OCI-LY1 (cell line): Measurements from ENCODE around the gene IGF2BP3.

Experiments used
- H2AFZ ChIP-seq: fragments of 200-600 bp; sonication (generic), shearing (Covaris generic); 2 replicates; pipeline ENCODE4 v1.6.0; 2014; ENCODE audit warnings: antibody characterized with exemption, mild to moderate bottlenecking, low read length
- H3F3A ChIP-seq: fragments of 200-600 bp; sonication (generic), shearing (Covaris generic); 2 replicates; pipeline ENCODE4 v1.6.0; 2014; ENCODE audit warnings: mild to moderate bottlenecking, antibody characterized with exemption, low read length, moderate library complexity; ENCODE audit not compliant: insufficient read depth
- H3K27ac ChIP-seq: fragments of 200-600 bp; sonication (generic); 2 replicates; pipeline ENCODE4 v1.5.1; 2014; ENCODE audit warnings: low read length, mixed run types, mild to moderate bottlenecking, low read depth; ENCODE audit not compliant: poor library complexity, severe bottlenecking
- H3K27me3 ChIP-seq: fragments of 200-600 bp; sonication (generic); 2 replicates; pipeline ENCODE4 v1.6.0; 2014; ENCODE audit warnings: antibody characterized with exemption, mild to moderate bottlenecking, low read length, moderate library complexity; ENCODE audit not compliant: insufficient read depth
- H3K36me3 ChIP-seq: fragments of 200-600 bp; sonication (generic); 2 replicates; pipeline ENCODE4 v1.6.1; 2014; ENCODE audit warnings: mild to moderate bottlenecking, antibody characterized with exemption, low read length, moderate library complexity, mixed read lengths; ENCODE audit not compliant: insufficient read depth
- H3K4me1 ChIP-seq: fragments of 200-600 bp; sonication (generic); 2 replicates; pipeline ENCODE4 v1.5.1; 2014; ENCODE audit warnings: mild to moderate bottlenecking, low read length, moderate library complexity; ENCODE audit not compliant: insufficient read depth, severe bottlenecking
- H3K4me2 ChIP-seq: fragments of 200-600 bp; sonication (generic), shearing (Covaris generic); 2 replicates; pipeline ENCODE4 v1.6.1; 2014; ENCODE audit warnings: low read length
- H3K4me3 ChIP-seq: fragments of 200-600 bp; sonication (generic); 2 replicates; pipeline ENCODE4 v1.5.1; 2014; ENCODE audit warnings: low read length, low read depth, mild to moderate bottlenecking, mixed read lengths; ENCODE audit not compliant: poor library complexity, severe bottlenecking
- H3K79me2 ChIP-seq: fragments of 200-600 bp; shearing (Covaris generic); 2 replicates; pipeline ENCODE4 v1.6.1; 2016; ENCODE audit warnings: mixed run types, low read length, mixed read lengths; ENCODE audit not compliant: insufficient read depth
- H3K9ac ChIP-seq: fragments of 200-600 bp; sonication (generic), shearing (Covaris generic); 2 replicates; pipeline ENCODE4 v1.6.1; 2014; ENCODE audit warnings: mild to moderate bottlenecking, low read length, mixed read lengths
- H3K9me2 ChIP-seq: fragments of 200-600 bp; sonication (generic), shearing (Covaris generic); 2 replicates; pipeline ENCODE4 v1.6.1; 2014; ENCODE audit warnings: low read depth, mild to moderate bottlenecking, low read length, mixed read lengths
- H3K9me3 ChIP-seq: fragments of 200-600 bp; shearing (Covaris generic); 2 replicates; pipeline ENCODE4 v1.6.1; 2014; ENCODE audit warnings: low read length, mixed read lengths
- H4K20me1 ChIP-seq: fragments of 200-600 bp; sonication (generic), shearing (Covaris generic); 2 replicates; pipeline ENCODE4 v1.6.0; 2016; ENCODE audit warnings: mild to moderate bottlenecking, low read length; ENCODE audit not compliant: insufficient read depth
- CTCF ChIP-seq: fragments of 200-600 bp; sonication (generic), shearing (Covaris generic); IDR thresholded peaks from 2 replicates; pipeline ENCODE4 v1.5.1; 2017; ENCODE audit warnings: mild to moderate bottlenecking, antibody characterized with exemption, low read length, moderate library complexity, mixed read lengths
- EZH2 ChIP-seq: fragments of 200-600 bp; sonication (generic), shearing (Covaris generic); IDR thresholded peaks from 2 replicates; pipeline ENCODE4 v1.8.0; 2017; ENCODE audit warnings: borderline replicate concordance, mixed run types, mild to moderate bottlenecking, antibody characterized with exemption, low read length, moderate library complexity, mixed read lengths

IGF2BP3 gene

GRCh38 chr7:23475576-23475839 lies 5.2 kb upstream of the IGF2BP3 start:
- Histone ChIP-seq H3K36me3 (no peaks in the 10 kb centered on the region), H3K4me1 (peaks cover 51% of the 10 kb centered on the region), H2AFZ (0 out of 2 replicates have a peak overlapping the region, but pooled peaks have one; percentile 9), H3K4me3 (peak overlapping the region; percentile 86), H3F3A (peaks cover 23% of the 10 kb centered on the region), H3K9ac (peak overlapping the region; percentile 91), H4K20me1 (no peaks in the 10 kb centered on the region), H3K27me3 (no peaks in the 10 kb centered on the region), H3K27ac (peak overlapping the region; percentile 96), H3K4me2 (peak overlapping the region; percentile 81), H3K9me2 (no peaks in the 10 kb centered on the region), H3K79me2 (peaks cover 35% of the 10 kb centered on the region), H3K9me3 (no peaks in the 10 kb centered on the region)
- no peak for TF ChIP-seq EZH2
- no peak for TF ChIP-seq CTCF

DNA sequence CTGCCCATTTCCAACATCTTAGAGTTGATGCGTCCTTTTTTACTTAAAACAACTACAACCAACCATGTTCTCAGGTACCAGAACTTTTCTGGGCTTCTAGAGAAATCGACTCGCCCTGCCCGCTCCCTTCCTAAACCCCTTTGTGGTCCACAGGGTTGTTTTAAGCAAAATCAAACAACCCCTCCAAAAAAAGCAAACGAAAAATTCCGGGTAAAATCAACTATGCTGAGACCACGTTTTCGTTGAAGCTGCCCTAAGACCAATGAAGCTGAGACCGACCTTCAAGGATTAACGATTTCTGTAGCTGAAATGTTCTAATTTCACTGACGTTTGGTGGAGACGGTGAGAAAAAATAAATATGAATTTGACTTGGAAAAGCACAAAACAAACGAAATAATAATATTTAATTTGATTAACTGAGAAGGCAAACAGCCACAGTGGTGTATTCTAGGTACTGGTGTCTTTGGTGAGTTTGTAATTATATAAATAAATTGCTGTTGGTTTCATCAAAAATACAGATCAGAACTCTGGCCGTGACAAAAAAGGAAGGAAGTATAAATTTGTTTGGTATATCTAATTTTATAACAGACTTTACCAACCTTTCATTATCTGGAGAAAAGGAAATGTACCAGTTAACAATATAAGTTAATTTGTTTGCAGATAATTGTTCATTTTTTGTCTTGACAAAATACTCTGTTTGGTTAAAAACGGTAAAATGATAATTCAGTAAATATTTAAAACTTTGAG lies 4.7 kb upstream of the IGF2BP3 start:
- peak overlapping the region; percentile 86 for H3K4me3 ChIP-seq
- peaks cover 51% of the 10 kb centered on the region for H3K4me1 ChIP-seq
- H4K20me1 ChIP-seq: no peaks in the 10 kb centered on the region
- no peaks in the 10 kb centered on the region for H3K9me3 ChIP-seq
- peaks cover 23% of the 10 kb centered on the region for H3F3A ChIP-seq
- TF ChIP-seq CTCF: no peak
- TF ChIP-seq EZH2: no peak
- peaks cover 35% of the 10 kb centered on the region for H3K79me2 ChIP-seq
- no peaks in the 10 kb centered on the region for H3K36me3 ChIP-seq
- no peaks in the 10 kb centered on the region for H3K27me3 ChIP-seq
- peak overlapping the region; percentile 96 for H3K27ac ChIP-seq
- H3K9me2 ChIP-seq: no peaks in the 10 kb centered on the region
- peak overlapping the region; percentile 81 for H3K4me2 ChIP-seq
- H2AFZ ChIP-seq: 0 out of 2 replicates have a peak overlapping the region, but pooled peaks have one; percentile 9
- H3K9ac ChIP-seq: peak overlapping the region; percentile 91

- no peaks in the 10 kb centered on the region for H4K20me1 ChIP-seq
- peak overlapping the region; percentile 99 for H3K27ac ChIP-seq
- no peaks in the 10 kb centered on the region for H3K36me3 ChIP-seq
- no peak overlapping the region for H2AFZ ChIP-seq
- no peaks in the 10 kb centered on the region for H3K9me3 ChIP-seq
- no peaks in the 10 kb centered on the region for H3K27me3 ChIP-seq
- H3K79me2 ChIP-seq: peaks cover 37% of the 10 kb centered on the region
- peaks cover 23% of the 10 kb centered on the region for H3F3A ChIP-seq
- no peak for TF ChIP-seq CTCF
- TF ChIP-seq EZH2: no peak
- H3K4me1 ChIP-seq: peaks cover 51% of the 10 kb centered on the region
- H3K9ac ChIP-seq: peak overlapping the region; percentile 98
- no peaks in the 10 kb centered on the region for H3K9me2 ChIP-seq
- peak overlapping the region; percentile 86 for H3K4me3 ChIP-seq
- peak overlapping the region; percentile 81 for H3K4me2 ChIP-seq
These were observed 4.0 kb upstream of the IGF2BP3 start for GRCh38 chr7:23474094-23474828.
